GM19395 (cell line): ENCODE measurements around the gene G2E3.
A peak's percentile ranks its signal among the peaks of the same experiment; 100 is the strongest.
"Not testable (repeated sequence)": the region's sequence is repeated elsewhere in the genome, so short reads cannot be mapped to it uniquely, and the experiment has no call there.

Experiments used
- ATAC-seq: cut with Tn5 transposase; IDR thresholded peaks from one replicate; pipeline ENCODE4 v1.9.1; 2021; ENCODE audit warnings: mild to moderate bottlenecking, moderate library complexity; ENCODE audit not compliant: unreplicated experiment

The G2E3 gene

DNA sequence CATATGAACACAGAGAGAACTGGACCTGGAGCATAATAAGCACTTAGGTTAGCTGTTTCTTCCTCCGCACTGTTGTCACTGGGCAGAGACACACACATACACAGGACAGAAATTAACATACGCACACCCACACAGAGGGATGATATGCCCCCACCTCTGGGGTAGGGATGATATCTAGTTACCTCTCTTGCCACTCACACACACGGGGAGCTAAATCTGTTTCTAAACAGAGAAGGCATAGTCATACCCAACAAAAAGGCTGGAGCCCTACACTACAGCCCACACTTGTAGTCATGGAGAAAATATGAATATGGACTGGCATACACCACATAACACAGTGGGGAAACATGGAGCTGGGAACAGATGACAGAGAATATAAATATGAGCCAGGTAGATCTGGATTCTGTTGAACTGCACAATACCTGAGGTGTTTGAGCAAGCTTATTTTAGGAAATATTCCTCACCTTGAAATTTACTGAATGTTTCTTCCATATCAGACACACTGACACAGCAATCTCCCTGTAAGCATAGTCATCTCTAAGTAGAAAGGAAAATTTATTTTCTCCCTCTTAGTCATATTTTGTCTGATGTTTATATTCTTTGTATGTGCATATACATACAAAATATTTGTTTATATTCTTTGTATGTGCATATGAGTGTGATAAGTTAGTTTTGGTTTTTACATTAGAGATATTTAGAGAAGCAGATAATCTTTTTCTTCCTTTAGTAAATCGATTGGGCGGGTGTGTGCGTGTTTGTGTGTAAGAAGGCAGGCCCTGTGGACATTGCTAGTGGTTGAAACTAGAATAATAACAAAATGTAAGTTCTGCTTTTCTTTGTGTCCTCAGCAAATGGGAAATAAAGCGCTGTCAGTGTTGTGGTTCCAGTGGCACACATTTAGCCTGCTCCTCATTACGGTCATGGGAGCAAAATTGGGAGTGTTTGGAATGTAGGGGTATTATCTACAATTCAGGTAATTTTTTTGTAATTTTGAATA lies 42.3 kb downstream of the G2E3 start:
- no peak for ATAC-seq

DNA sequence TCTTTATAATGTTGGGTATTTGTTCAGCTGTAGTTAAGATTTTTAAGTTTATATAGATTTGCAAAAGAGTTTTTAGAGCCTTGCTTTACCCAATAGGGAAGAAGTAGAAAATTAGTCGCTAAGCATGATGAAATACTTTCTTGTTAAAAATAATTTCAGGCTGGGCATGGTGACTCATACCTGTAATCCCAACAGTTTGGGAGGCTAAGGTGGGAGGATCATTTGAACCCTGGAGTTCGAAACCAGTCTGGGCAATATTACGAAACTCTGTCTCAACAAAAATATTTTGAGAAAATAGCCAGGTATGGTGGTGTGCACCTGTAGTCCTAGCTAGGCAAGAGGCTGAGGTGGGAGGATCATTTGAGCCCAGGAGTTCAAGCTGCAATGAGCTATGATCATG lies 44.4 kb downstream of the G2E3 start:
- ATAC-seq: no peak

DNA sequence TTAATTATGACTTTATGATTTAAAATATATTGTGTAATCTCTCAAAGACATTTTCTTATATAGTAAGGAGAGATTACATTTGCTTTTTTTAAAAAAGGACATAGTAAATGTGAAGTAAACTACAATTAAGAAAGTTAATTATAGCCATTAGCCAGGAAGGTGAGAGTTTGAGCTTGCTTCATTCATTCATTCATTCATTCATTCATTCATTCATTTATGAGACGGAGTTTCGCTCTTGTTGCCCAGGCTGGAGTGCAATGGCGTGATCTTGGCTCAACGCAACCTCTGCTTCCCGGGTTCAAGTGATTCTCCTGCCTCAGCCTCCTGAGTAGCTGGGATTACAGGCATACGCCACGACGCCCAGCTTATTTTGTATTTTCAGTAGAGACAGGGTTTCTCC lies 45.7 kb downstream of the G2E3 start:
- not testable (repeated sequence) for ATAC-seq

DNA sequence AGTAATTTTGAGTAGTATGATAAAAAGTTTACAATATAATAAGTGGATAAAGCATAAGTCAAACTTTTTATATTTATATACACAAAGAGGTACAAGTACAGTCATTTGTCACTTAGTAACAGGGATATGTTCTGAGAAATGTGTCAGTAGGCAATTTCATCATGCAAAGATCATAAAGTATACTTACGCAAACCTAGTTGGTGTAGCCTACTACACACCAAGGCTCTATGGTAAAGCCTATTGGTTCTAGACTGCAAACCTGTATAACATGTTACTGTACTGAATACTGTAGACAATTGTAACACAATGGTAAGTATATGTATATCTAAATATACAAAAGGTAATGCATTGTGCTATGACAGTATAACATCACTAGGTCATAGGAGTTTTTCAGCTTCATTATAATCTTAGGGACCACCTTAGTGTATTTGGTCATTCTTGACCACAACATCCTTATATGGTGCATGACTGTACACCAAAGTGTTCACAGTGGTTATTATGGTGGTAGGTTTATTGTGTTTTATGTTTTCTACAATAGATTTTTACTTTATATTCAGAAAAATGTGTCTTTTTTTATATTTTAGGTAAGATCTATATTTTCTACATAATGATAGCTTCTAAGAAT lies 48.3 kb downstream of the G2E3 start:
- no peak for ATAC-seq

DNA sequence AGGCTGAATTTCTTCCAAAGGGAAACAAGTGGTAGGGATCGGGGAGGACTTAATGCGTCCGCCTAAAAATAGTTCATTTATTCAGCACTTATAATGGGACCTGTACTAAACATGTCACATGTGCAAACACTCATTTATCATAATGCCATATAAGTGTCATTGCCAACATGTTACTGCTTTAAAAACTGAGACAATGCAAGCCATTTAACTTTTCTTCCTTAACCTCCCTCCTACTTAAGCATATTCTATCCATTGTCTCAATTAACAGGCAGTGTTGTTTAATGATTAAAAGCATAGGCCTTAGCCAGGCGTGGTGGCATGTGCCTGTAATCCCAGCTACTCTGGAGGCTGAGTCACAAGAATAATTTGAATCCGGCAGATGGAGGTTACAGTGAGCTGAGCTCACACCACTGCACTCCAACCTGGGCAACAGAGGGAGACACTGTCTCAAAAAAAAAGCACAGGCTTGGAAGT lies 49.6 kb downstream of the G2E3 start:
- no peak for ATAC-seq

DNA sequence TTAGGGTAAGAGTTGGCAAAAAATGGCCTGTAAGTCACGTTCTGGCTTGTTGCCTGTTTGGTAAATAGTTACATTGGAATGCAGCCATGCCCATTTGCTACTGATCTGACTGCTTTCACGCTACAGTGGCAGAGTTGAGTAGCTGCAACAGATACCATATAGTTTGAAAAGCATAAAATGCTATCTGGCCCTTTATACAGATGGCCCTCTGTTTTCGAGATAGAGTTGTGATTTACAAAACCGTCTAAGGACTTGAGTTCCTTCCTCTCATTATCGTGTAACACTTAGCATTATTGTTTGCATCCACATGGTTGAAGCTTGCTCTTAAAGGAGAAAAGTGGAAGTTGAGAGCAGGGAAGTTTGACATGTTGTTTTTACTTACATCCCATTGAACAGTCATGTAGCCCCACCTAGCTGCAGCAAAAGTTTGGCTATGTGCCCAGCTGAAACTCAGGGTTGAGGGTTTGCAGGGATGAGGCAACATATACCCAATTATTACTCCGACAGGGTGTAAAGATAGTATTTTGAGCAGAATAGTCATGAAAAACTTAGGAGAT lies 51.9 kb downstream of the G2E3 start:
- no peak for ATAC-seq

DNA sequence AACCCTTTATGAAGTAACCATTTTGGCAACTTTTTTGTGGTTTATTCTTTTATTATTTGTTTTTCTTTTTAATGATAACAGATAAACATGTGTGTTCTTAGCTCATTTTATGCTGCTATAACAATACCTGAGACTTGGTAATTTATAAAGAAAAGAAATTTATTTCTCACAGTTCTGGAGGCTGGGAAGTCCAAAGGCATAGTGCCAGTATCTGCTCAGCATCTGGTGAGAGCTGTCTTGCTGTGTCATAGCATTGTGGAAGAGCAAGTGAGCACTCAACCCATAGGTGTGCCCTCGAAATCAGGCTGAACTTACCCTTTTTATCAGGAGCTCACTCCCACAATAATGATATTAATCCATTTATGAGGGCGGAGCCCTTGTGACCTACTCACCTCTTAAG lies 55.2 kb downstream of the G2E3 start:
- no peak for ATAC-seq

DNA sequence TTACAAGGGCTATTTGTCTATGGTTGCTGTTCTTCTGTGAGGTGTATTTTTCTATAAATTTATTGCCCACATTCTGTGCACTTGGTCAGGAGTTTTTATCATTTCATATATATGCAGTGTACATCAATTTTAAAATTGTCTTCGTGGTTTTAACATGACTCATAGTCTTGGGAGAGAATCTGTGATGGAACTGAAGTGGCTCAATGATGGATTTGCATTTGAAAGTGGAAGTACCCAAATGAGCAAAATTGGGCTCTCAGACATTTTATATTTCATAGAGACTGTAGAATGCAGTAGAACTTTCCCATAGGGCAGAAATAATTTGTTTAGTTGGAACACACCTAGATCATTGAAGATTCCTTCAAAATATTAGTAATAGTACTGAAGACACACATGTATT lies 61.2 kb downstream of the G2E3 start:
- peak; percentile 53 for ATAC-seq

DNA sequence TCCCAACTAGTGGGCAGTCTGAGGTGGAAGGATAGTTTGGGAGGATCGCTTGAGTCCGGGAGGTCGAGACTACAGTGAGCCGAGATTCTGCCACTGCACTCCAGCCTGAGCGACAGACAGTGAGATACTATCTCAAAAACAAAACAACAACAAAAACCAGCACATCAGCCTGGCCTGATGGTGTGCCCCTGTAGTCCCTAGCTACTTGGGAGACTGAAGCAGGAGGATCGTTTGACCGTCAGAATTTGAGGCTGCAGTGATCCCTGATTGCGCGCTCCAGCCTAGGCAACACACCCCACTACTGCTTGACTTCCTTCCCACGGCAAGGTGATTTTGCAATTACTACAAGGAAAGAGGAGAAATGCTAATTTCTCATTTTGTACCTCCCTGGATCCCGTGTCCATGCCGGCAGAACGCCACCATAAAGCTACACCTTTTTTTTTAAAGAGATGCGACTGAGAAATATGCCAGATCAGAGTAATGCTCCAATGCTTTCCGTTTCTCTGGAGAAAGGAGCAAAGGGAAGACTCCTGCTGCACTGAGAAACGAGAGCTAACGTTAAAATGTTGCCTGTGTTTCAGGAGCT lies 62.5 kb downstream of the G2E3 start:
- ATAC-seq: peak; percentile 2

DNA sequence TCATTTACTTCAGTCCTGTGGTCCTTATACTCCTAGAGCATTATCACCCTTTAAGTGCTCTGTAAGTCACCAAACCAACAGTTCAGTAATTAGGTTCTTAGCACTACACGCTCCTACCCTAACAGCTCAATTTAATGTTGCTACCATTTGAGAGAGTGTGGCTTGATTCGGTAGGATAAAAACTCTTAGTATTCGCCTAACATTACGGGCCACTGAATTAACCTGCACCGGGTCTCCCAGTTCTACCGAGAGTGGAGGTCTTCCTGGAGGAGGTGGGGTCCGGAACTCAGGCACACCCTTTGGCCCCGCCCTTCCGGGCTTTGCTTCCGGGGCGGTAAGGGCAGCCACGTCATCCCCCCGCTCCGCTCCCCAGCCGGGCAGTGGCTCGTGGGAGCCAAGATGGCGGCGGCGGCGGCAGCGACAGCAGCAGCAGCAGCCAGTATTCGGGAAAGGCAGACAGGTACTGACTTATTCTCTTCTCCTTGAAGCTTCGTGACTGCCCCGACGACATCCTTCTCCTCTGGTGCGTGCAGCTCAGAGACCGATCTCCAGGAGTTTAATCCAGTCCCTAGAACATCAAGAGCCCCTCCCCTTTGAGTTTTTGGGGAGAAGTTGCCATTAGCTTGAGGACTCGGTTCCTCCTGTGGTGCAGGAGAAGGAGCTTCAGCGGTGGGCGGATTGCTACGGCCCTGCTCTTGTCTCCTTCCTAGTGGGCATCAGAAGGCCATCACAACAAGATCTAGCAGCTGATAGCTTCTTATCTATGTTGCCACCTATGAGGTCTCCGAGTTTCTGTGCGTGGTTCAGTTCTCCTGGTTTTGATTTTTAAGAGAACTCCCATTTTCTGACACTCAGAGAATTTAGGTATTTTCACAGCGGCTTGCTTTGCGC lies 63.2 kb downstream of the G2E3 start, which contains the start of gene SCFD1:
TSS of gene SCFD1 (plus strand) at position 380 of the 891 bp plus-strand sequence. CDS start at position 400, 20 bp downstream.
- peak; percentile 90 for ATAC-seq

DNA sequence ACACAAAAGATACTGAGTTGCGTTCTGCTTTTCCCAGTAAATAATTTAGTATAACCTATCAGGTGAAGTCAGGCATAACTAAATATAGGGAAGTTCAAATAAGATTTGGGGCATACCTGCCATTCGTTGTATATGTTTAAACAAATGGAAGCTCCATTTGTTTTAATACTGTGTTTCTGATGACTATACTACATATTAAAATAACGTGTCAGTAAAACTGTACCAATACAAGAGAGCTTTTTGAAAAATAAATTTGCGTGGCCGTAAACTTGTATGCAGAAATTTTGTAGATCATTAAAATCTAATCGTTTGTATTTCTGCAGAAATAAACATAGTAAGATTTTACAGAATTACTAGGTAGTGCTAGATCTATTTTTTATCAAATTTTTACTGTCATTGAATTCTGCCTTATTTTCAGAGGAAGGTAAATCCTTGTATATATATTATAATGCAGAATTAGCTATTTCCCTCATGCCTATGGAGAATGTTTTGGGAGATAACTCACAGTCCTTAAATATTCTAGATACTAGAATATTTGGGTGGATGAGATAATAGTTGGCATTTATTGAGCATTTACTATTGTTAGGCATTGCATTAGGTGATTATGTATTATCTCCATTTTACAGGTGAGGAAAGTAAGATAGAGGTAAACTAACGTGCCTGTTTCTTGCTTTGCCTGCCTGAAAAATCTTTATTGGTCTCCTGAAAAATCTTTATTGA lies 64.6 kb downstream of the G2E3 start:
- no peak for ATAC-seq

DNA sequence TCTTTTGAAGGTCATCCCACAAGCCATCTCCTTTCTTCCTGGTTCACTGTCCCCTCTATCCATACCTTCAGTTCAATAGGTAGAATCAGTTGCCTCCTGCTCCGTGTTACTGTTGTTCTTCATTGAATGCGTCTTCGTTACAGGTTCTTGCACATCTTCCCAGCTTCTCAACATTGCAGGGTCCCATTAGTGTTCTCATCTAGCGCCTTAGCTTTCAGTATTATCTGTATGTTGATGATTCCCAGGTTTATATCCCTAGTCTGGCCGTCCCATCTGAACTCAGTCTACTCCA lies 65.1 kb downstream of the G2E3 start:
- no peak for ATAC-seq

DNA sequence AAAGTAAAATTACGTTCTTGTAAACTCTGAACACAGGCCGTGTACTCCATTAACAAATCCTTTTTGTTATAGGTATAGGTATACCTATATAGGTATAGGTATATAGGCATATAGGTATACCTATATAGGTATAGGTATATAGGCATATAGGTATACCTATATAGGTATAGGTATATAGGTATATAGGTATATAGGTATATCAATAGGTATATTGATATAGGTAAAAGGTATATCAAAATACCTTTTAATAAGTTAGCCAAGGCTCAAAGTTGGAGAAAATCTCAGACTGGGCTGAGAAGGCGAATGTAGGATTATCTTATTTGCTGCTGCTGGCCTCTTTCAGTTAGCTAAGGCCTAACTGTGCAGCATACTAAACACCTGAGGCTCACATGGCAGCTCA lies 66.6 kb downstream of the G2E3 start:
- no peak for ATAC-seq

DNA sequence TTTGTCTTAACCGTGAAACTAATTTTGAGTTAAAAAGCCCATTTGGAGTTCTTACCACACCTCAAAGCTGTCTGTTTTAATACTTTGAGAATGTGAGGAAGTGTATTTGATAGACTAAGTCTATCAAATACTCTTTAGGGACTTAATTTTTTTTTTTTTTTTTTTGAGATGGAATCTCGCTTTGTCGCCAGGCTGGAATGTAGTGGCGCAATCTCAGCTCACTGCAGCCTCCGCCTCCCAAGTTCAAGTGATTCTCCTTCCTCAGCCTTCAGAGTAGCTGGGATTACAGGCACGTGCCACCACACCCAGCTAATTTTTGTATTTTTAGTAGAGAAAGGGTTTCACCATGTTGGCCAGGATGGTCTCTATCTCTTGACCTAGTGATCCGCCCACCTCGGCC lies 70.5 kb downstream of the G2E3 start:
- not testable (repeated sequence) for ATAC-seq

DNA sequence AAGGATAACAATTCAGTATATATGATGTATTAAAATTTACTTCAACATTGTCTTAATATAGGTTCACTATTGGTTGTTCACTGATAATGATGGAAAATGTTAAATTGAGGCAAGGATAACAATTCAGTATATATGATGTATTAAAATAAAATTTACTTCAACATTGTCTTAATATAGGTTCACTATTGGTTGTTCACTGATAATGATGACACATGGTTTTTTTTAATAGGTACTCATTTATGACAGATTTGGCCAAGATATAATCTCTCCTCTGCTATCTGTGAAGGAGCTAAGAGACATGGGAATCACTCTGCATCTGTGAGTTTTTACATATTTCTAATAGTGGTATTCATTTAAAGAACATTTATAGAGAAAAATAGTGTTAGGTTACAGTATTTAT lies 71.3 kb downstream of the G2E3 start:
- ATAC-seq: no peak

DNA sequence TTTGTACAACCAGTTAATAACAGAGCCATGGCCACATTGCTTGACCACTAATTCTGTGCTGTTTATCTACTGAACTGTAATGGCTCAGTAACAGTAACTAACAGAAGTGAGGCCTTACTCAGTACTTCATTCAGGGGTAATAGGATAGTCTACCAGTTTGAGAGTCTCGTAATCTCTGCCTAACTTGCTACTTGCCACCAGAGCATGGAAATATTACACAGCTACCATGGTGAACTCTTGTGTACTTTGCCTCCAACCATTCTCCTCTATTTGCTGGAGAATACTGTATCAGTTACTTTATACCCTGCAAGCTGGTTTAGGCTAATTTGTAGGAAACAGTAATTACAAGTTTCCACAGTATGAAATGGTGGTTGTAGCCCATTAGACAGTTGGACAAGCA lies 73.8 kb downstream of the G2E3 start:
- ATAC-seq: no peak

DNA sequence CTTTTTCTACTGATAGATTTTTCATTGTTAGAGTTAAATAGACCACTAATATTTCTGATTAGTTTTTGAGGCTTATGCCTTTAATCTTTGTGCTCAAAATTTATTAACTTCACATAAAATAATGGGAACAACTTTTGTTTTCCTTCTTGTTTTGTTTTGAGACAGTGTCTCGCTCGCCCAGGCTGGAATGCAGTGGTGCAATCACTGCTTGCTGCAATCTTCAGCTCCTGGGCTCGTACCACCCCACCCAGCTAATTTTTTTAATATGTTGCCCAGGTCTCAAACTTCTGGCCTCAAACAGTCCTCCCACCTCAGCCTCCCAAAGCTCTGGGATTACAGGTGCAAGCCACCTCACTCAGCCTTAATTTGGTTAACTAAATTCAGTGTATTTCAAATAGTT lies 80.0 kb downstream of the G2E3 start:
- ATAC-seq: no peak

DNA sequence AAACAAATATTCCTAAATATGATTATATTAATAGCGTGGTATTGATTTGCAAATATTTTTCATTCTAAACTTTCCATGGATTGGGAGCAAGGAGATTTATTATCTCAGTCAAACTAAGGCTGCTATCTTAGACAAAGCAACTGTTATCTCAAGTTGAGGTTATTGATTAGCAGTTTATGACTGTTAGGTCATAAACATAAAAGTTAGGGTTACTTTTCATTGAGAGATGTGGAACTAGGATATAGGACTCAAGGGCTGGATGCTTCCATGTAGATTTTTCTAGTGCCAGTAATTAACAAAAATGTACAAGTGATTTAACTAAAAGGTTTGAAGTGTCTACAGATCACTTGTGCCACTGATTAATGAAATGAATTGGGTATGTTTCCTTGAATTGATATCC lies 82.2 kb downstream of the G2E3 start:
- no peak for ATAC-seq

DNA sequence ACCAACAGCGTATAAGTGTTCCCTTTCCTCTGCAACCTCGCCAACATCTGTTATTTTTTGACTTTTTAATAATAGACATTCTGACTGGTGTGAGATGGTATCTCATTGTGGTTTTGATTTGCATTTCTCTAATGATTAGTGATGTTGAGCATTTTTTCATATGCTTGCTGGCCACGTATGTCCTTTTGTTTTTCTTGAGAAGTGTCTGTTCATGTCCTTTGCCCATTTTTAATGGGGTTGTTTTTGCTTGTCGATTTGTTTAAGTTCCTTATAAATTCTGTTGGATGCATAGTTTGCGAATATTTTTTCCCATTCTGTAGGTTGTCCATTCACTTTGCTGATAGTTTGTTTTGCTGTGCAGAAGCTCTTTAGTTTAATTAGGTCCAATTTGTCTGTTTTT lies 85.5 kb downstream of the G2E3 start:
- not testable (repeated sequence) for ATAC-seq

DNA sequence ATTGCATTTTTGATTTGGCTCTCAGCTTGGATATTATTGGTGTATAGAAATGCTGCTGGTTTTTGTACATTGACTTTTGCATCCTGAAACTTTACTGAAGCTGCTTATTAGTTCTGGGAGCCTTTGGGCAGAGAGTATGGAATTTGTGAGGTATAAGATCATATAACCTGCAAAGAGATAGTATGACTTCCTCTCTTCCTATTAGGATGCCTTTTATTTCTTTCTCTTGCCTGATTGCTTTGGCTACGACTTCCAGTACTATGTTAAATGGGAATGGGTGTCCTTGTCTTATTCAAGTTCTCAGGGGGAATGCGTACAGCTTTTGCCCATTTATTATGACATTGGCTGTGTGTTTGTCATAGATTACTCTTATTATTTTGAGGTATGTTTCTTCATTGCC lies 86.6 kb downstream of the G2E3 start:
- ATAC-seq: no peak
